ENCODE measurements around the gene TMEM239.

- TF ChIP-seq CTCF (IDR thresholded peaks at IDR 0.05; ENCODE audit: insufficient read depth, low read depth, low read length) (no peak), EZH2 (IDR thresholded peaks at IDR 0.05; ENCODE audit: insufficient read depth, low read length) (no peak)
Measured at GRCh38 chr20:2793471-2793870, 22.7 kb upstream of the TMEM239 start.

Measured in astrocyte (in vitro differentiated cells and primary cell).